H9 (cell line): ENCODE data around the gene ADAMTS17. TPM values are rescaled to one million over a fixed set of nuclear protein-coding genes. Genes with fewer than 3 reads are reported as not detected.

ENCODE experiments used
- DNase-seq: peaks from one replicate; pipeline ENCODE4 v3.0.0-alpha.2; 2017
- H2AFZ ChIP-seq: one replicate; pipeline ENCODE4 v1.6.1; 2013; ENCODE audit warnings: mild to moderate bottlenecking, low read length, control low read depth, moderate library complexity
- H2AK5ac ChIP-seq: 2 replicates; pipeline ENCODE4 v1.6.1; 2013; ENCODE audit warnings: low read length, control low read depth, mixed read lengths; ENCODE audit not compliant: insufficient read length
- H2BK120ac ChIP-seq: one replicate; pipeline ENCODE4 v1.6.1; 2013; ENCODE audit warnings: low read depth, mild to moderate bottlenecking, low read length, control low read depth, inconsistent platforms; ENCODE audit not compliant: poor library complexity, severe bottlenecking
- H2BK12ac ChIP-seq: 2 replicates; pipeline ENCODE4 v1.6.1; 2013; ENCODE audit warnings: low read length, control low read depth, mixed read lengths, low read depth; ENCODE audit not compliant: insufficient read length
- H2BK15ac ChIP-seq: 2 replicates; pipeline ENCODE4 v1.6.1; 2013; ENCODE audit warnings: low read depth, low read length, control low read depth
- H2BK20ac ChIP-seq: one replicate; pipeline ENCODE4 v1.6.1; 2013; ENCODE audit warnings: low read depth, mild to moderate bottlenecking, low read length, control low read depth, inconsistent platforms; ENCODE audit not compliant: poor library complexity, severe bottlenecking
- H2BK5ac ChIP-seq: 2 replicates; pipeline ENCODE4 v1.6.1; 2013; ENCODE audit warnings: low read length, control low read depth, mixed read lengths; ENCODE audit not compliant: insufficient read length
- H3K14ac ChIP-seq: 2 replicates; pipeline ENCODE4 v1.6.1; 2013; ENCODE audit warnings: low read length, control low read depth; ENCODE audit not compliant: insufficient read depth
- H3K18ac ChIP-seq: 2 replicates; pipeline ENCODE4 v1.6.1; 2013; ENCODE audit warnings: low read depth, mild to moderate bottlenecking, mixed read lengths, low read length, control low read depth; ENCODE audit not compliant: insufficient read length
- H3K23ac ChIP-seq: 2 replicates; pipeline ENCODE4 v1.6.1; 2013; ENCODE audit warnings: low read length, control low read depth, mixed read lengths, low read depth; ENCODE audit not compliant: insufficient read length
- H3K23me2 ChIP-seq: 2 replicates; pipeline ENCODE4 v1.6.1; 2013; ENCODE audit warnings: low read depth, mild to moderate bottlenecking, mixed read lengths, low read length, control low read depth; ENCODE audit not compliant: insufficient read length, poor library complexity, severe bottlenecking
- H3K27ac ChIP-seq: 2 replicates; pipeline ENCODE4 v1.5.1; 2013; ENCODE audit warnings: low read length, control low read depth, mixed read lengths, low read depth; ENCODE audit not compliant: insufficient read length
- H3K27me3 ChIP-seq: 2 replicates; pipeline ENCODE4 v1.6.1; 2013; ENCODE audit warnings: low read length, control low read depth, inconsistent platforms; ENCODE audit not compliant: insufficient read depth
- H3K4ac ChIP-seq: 2 replicates; pipeline ENCODE4 v1.6.1; 2013; ENCODE audit warnings: low read depth, mild to moderate bottlenecking, control low read depth, inconsistent platforms, low read length, moderate library complexity
- H3K4me1 ChIP-seq: 2 replicates; pipeline ENCODE4 v1.6.1; 2013; ENCODE audit warnings: low read length, control low read depth, inconsistent platforms; ENCODE audit not compliant: insufficient read depth
- H3K4me2 ChIP-seq: 2 replicates; pipeline ENCODE4 v1.6.1; 2013; ENCODE audit warnings: low read length, control low read depth, mixed read lengths; ENCODE audit not compliant: insufficient read length, insufficient read depth
- H3K56ac ChIP-seq: 2 replicates; pipeline ENCODE4 v1.6.1; 2013; ENCODE audit warnings: low read depth, mild to moderate bottlenecking, mixed read lengths, low read length, control low read depth; ENCODE audit not compliant: insufficient read length
- H3K79me1 ChIP-seq: 2 replicates; pipeline ENCODE4 v1.6.1; 2013; ENCODE audit warnings: low read depth, mild to moderate bottlenecking, moderate library complexity, low read length, control low read depth, inconsistent platforms; ENCODE audit not compliant: insufficient read depth, poor library complexity, severe bottlenecking
- H3K79me2 ChIP-seq: 2 replicates; pipeline ENCODE4 v1.6.1; 2013; ENCODE audit warnings: low read length, control low read depth, inconsistent platforms; ENCODE audit not compliant: insufficient read depth
- H3K9ac ChIP-seq: 2 replicates; pipeline ENCODE4 v1.6.1; 2013; ENCODE audit warnings: low read length, control low read depth, mixed read lengths; ENCODE audit not compliant: insufficient read length; ENCODE audit errors: extremely low read depth
- H3K9me3 ChIP-seq: one replicate; pipeline ENCODE4 v1.6.1; 2013; ENCODE audit warnings: low read depth, low read length, inconsistent platforms; ENCODE audit not compliant: control insufficient read depth
- H3T11ph ChIP-seq: one replicate; pipeline ENCODE4 v1.6.1; 2013; ENCODE audit warnings: mild to moderate bottlenecking, low read length, control low read depth, inconsistent platforms
- H4K20me1 ChIP-seq: one replicate; pipeline ENCODE4 v1.6.1; 2013; ENCODE audit not compliant: control insufficient read depth, insufficient read length, insufficient read depth
- H4K5ac ChIP-seq: 2 replicates; pipeline ENCODE4 v1.6.1; 2013; ENCODE audit warnings: low read depth, mild to moderate bottlenecking, mixed read lengths, low read length, control low read depth; ENCODE audit not compliant: insufficient read length
- H4K8ac ChIP-seq: replicated peaks from 2 replicates; pipeline ENCODE4 v1.6.1; 2013; ENCODE audit warnings: low read length, control low read depth, mixed read lengths, low read depth; ENCODE audit not compliant: insufficient read length
- H4K91ac ChIP-seq: 2 replicates; pipeline ENCODE4 v1.6.1; 2013; ENCODE audit warnings: low read depth, mild to moderate bottlenecking, moderate library complexity, mixed read lengths, low read length, control low read depth; ENCODE audit not compliant: insufficient read length
- H3K27ac Mint-ChIP-seq, 3 experiments: 2 replicates in 2 of 3; 3 replicates in 1 of 3; pipeline ENCODE4 v1.8.0; 2020 to 2021; ENCODE audit warnings: mixed read lengths in 3 of 3, mild to moderate bottlenecking in 1 of 3, moderate library complexity in 1 of 3
- H3K27me3 Mint-ChIP-seq: 2 replicates; pipeline ENCODE4 v1.8.0; 2021; ENCODE audit warnings: low read depth, mild to moderate bottlenecking, moderate library complexity, mixed read lengths
- H3K36me3 Mint-ChIP-seq, 3 experiments: 2 replicates in 2 of 3; 3 replicates in 1 of 3; pipeline ENCODE4 v1.8.0; 2020 to 2021; ENCODE audit warnings: low read depth in 3 of 3, mixed read lengths in 3 of 3; ENCODE audit not compliant: insufficient read depth in 1 of 3
- H3K4me1 Mint-ChIP-seq, 2 experiments: 2 replicates each; pipeline ENCODE4 v1.8.0; 2020; ENCODE audit warnings: mixed read lengths in 2 of 2
- H3K4me3 Mint-ChIP-seq, 2 experiments: 2 replicates in 1 of 2; 3 replicates in 1 of 2; pipeline ENCODE4 v1.8.0; 2020 to 2021; ENCODE audit warnings: mild to moderate bottlenecking in 2 of 2, mixed read lengths in 2 of 2, moderate library complexity in 1 of 2
- H3K9me3 Mint-ChIP-seq, 2 experiments: 2 replicates in 1 of 2; 3 replicates in 1 of 2; pipeline ENCODE4 v1.8.0; 2020; ENCODE audit warnings: mild to moderate bottlenecking in 2 of 2, mixed read lengths in 2 of 2, moderate library complexity in 1 of 2
- WGBS: extraction: QIAGEN DNeasy Blood & Tissue Kit; methylation state at CpG from one replicate; pipeline ENCODE4 v1.1.7; 2013; ENCODE audit warnings: missing lambda C conversion rate, low lambda C conversion rate, mixed read lengths; ENCODE audit not compliant: insufficient read length; ENCODE audit errors: extremely low coverage; 5-methylcytosine and 5-hydroxymethylcytosine counted together
- total RNA-seq: library from RNA; stranded (reverse); gene quantifications from 2 replicates; pipeline ENCODE4 v1.2.1, GENCODE V29; 2021
- TF ChIP-seq, protein P1 (sequence below): fragments of 200-600 bp; sonication (generic); conservative IDR thresholded peaks from 3 replicates; pipeline ENCODE4 v1.8.0; 2021; ENCODE audit warnings: antibody characterized with exemption, mild to moderate bottlenecking

ADAMTS17 gene
- total RNA-seq, 1 experiment from 2014 or later: 2.9 TPM

DNA sequence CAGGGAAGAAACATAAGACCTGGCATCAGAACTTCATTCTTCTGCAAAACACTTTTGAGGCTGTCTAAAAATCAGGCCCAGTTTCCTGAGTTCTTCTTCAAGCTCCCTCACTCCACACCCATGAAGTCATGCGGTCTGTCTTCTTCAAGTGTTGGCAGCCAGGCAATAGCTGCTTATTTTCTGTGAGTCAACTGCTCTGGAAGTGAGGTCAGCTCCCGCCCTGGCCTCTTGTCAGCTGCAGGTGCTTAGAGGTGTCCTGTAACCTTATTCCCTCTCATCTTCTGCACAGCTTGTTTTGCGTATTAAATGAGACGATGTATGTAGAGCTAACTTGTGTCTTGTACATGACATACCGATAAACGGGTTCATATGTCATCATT, 226.1 kb downstream of the ADAMTS17 start:
- no peak overlapping the region for H3K4me2 ChIP-seq

More for the DNA sequence above, 226.1 kb downstream of the ADAMTS17 start:
- TF ChIP-seq, protein P1, sequence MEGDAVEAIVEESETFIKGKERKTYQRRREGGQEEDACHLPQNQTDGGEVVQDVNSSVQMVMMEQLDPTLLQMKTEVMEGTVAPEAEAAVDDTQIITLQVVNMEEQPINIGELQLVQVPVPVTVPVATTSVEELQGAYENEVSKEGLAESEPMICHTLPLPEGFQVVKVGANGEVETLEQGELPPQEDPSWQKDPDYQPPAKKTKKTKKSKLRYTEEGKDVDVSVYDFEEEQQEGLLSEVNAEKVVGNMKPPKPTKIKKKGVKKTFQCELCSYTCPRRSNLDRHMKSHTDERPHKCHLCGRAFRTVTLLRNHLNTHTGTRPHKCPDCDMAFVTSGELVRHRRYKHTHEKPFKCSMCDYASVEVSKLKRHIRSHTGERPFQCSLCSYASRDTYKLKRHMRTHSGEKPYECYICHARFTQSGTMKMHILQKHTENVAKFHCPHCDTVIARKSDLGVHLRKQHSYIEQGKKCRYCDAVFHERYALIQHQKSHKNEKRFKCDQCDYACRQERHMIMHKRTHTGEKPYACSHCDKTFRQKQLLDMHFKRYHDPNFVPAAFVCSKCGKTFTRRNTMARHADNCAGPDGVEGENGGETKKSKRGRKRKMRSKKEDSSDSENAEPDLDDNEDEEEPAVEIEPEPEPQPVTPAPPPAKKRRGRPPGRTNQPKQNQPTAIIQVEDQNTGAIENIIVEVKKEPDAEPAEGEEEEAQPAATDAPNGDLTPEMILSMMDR: no peak
- H3K9me3 ChIP-seq: no peaks in the 10 kb centered on the region
- peaks cover 10 to 13% of the 10 kb centered on the region in 2 experiments for H3K4me1 Mint-ChIP-seq
- H2AK5ac ChIP-seq: no peak overlapping the region
- no peak overlapping the region for H2AFZ ChIP-seq
- no peak overlapping the region for H2BK120ac ChIP-seq
- H3K56ac ChIP-seq: no peak overlapping the region
- H4K8ac ChIP-seq: no peak overlapping the region
- no peaks in the 10 kb centered on the region for H3K27me3 ChIP-seq
- no peaks in the 10 kb centered on the region for H4K20me1 ChIP-seq
- H3K23me2 ChIP-seq: no peaks in the 10 kb centered on the region
- WGBS: no CpG with 5 or more reads among the region's 6 CpGs
- H3K36me3 Mint-ChIP-seq: peaks cover under 1 to 4% (median 4%) of the 10 kb centered on the region in 3 experiments; a peak in 4 of 7 replicates
- no peak overlapping the region for H2BK5ac ChIP-seq
- no peak overlapping the region for H3K23ac ChIP-seq
- H3K4me1 ChIP-seq: no peaks in the 10 kb centered on the region
- H3K4ac ChIP-seq: no peak overlapping the region
- H3K79me1 ChIP-seq: no peaks in the 10 kb centered on the region
- H3T11ph ChIP-seq: no peak overlapping the region
- no peak overlapping the region for H3K27ac ChIP-seq
- peaks cover 3 to 8% of the 10 kb centered on the region in 2 experiments; a peak in 4 of 5 replicates for H3K9me3 Mint-ChIP-seq
- H2BK20ac ChIP-seq: no peak overlapping the region
- no peak overlapping the region for H2BK15ac ChIP-seq
- no peak overlapping the region for H4K5ac ChIP-seq
- H3K18ac ChIP-seq: no peak overlapping the region
- peaks cover 4% of the 10 kb centered on the region for H3K27me3 Mint-ChIP-seq
- no peak for DNase-seq
- no peak overlapping the region for H3K14ac ChIP-seq
- H2BK12ac ChIP-seq: no peak overlapping the region
- H3K27ac Mint-ChIP-seq: no peak overlapping the region
- H3K79me2 ChIP-seq: no peaks in the 10 kb centered on the region
- no peak overlapping the region for H3K4me3 Mint-ChIP-seq
- H3K9ac ChIP-seq: no peak overlapping the region
- H4K91ac ChIP-seq: no peak overlapping the region
